Measurements from ENCODE around the gene SLC1A2. TPM values are rescaled to one million over a fixed set of nuclear protein-coding genes. Genes with fewer than 3 reads are reported as not detected.

The SLC1A2 gene
- total RNA-seq, 1 experiment from 2014 or later = 0.25 TPM

GRCh38 chr11:35388061-35388460, 31.3 kb downstream of the SLC1A2 start:
- Histone ChIP-seq H3K9ac (ENCODE audit: low read length) (no peak overlapping the region), H2AFZ (ENCODE audit: low read depth, low read length, poor library complexity, severe bottlenecking) (no peak overlapping the region), H3K4me2 (ENCODE audit: low read length) (no peak overlapping the region), H4K20me1 (ENCODE audit: insufficient read depth) (no peaks in the 10 kb centered on the region), H3K9me2 (ENCODE audit: insufficient read depth) (no peaks in the 10 kb centered on the region), H3K9me3 (ENCODE audit: control insufficient read depth in 1 of 2, insufficient read depth in 1 of 2, low read depth in 1 of 2, low read length in 2 of 2) (no peaks in the 10 kb centered on the region), H3K27ac (ENCODE audit: low read depth, low read length) (no peak overlapping the region), H3K79me2 (ENCODE audit: insufficient read depth, low read length) (no peaks in the 10 kb centered on the region), H3K4me1 (ENCODE audit: control insufficient read depth in 1 of 2, insufficient read depth in 2 of 2, low read length in 2 of 2) (peaks cover 15 to 18% of the 10 kb centered on the region in 2 experiments), H3K27me3 (ENCODE audit: insufficient read depth, low read length) (no peaks in the 10 kb centered on the region), H3K36me3 (ENCODE audit: control insufficient read depth in 1 of 2, insufficient read depth in 2 of 2, low read length in 2 of 2) (no peaks in the 10 kb centered on the region), H3K4me3 (replicated peaks in 1 of 2; ENCODE audit: low read depth in 1 of 2, low read length in 2 of 2) (no peak overlapping the region)
- no peak for TF ChIP-seq POLR2A (IDR thresholded peaks at IDR 0.05; ENCODE audit: borderline replicate concordance, extremely low read depth, insufficient read depth, insufficient read length)
- TF ChIP-seq EZH2phosphoT487 (IDR thresholded peaks at IDR 0.05; ENCODE audit: borderline replicate concordance) = no peak
- TF ChIP-seq ZBTB33 (IDR thresholded peaks at IDR 0.05; ENCODE audit: extremely low read depth, insufficient replicate concordance, low read length) = no peak
- TF ChIP-seq CEBPB (IDR thresholded peaks at IDR 0.05; ENCODE audit: low read depth) = no peak
- TF ChIP-seq ATF3 (IDR thresholded peaks at IDR 0.05) = no peak
- TF ChIP-seq ZFX (IDR thresholded peaks at IDR 0.05) = no peak
- TF ChIP-seq ELF1 (IDR thresholded peaks at IDR 0.05; ENCODE audit: borderline replicate concordance, low read depth) = no peak
- no peak for TF ChIP-seq EGR1 (IDR thresholded peaks at IDR 0.05; ENCODE audit: low read depth)
- no peak for TF ChIP-seq EZH2 (IDR thresholded peaks at IDR 0.05)
- TF ChIP-seq SIN3A (IDR thresholded peaks at IDR 0.05; ENCODE audit: low read depth) = no peak
- TF ChIP-seq FOSL1 (IDR thresholded peaks at IDR 0.05; ENCODE audit: low read depth) = no peak
- no peak for TF ChIP-seq SRF (IDR thresholded peaks at IDR 0.05; ENCODE audit: low read depth)
- no peak for TF ChIP-seq POLR2AphosphoS5 (IDR thresholded peaks at IDR 0.05; ENCODE audit: low read depth, low read length)
- DNase-seq (ENCODE audit: low read depth, low spot score) (no peak), ATAC-seq (no peak)
- RAD21 ChIA-PET (ENCODE audit: low non-redundant PET in 1 of 2, low total read pairs in 2 of 2, uncharacterized antibody in 2 of 2, unreplicated experiment in 2 of 2) = no interaction called here
- BruUV-seq (replicated peaks) = no TSS peak
- intact Hi-C loops (cut with micrococcal nuclease) = no loop called here
- POLR2A ChIA-PET = no interaction called here
- CTCF ChIA-PET = no interaction called here

Measured in HCT116 (cell line).